Chondrocyte (in vitro differentiated cells): Measurements from ENCODE around the gene SSBP3. TPM values are rescaled to one million over a fixed set of nuclear protein-coding genes. Genes with fewer than 3 reads are reported as not detected.
"Not testable (repeated sequence)": the region's sequence is repeated elsewhere in the genome, so short reads cannot be mapped to it uniquely, and the experiment has no call there.

Experiments used
- DNase-seq: peaks from one replicate; pipeline ENCODE4 v3.0.0; 2021; ENCODE audit warnings: mixed read lengths, low spot score
- H3K27ac Mint-ChIP-seq: one replicate; pipeline ENCODE4 v1.8.0; 2021; ENCODE audit warnings: mild to moderate bottlenecking, moderate library complexity, mixed read lengths; ENCODE audit not compliant: unreplicated experiment
- H3K27me3 Mint-ChIP-seq: 2 replicates; pipeline ENCODE4 v1.8.0; 2021; ENCODE audit warnings: low read depth, mixed read lengths
- H3K36me3 Mint-ChIP-seq: 2 replicates; pipeline ENCODE4 v1.8.0; 2021; ENCODE audit warnings: low read depth, mixed read lengths
- H3K4me1 Mint-ChIP-seq: 2 replicates; pipeline ENCODE4 v1.8.0; 2021; ENCODE audit warnings: low read depth, mild to moderate bottlenecking, mixed read lengths
- H3K4me3 Mint-ChIP-seq: one replicate; pipeline ENCODE4 v1.8.0; 2021; ENCODE audit warnings: mild to moderate bottlenecking, moderate library complexity, mixed read lengths; ENCODE audit not compliant: unreplicated experiment
- H3K9me3 Mint-ChIP-seq: 2 replicates; pipeline ENCODE4 v1.8.0; 2021; ENCODE audit warnings: low read depth, mixed read lengths
- total RNA-seq: library from RNA; stranded (reverse); gene quantifications from 3 replicates; pipeline ENCODE4 v1.2.1, GENCODE V29; 2021
- TF ChIP-seq, protein P1 (sequence below): fragments of 200-600 bp; sonication (generic); IDR thresholded peaks from 2 replicates; pipeline ENCODE4 v1.5.0; 2021; ENCODE audit warnings: antibody characterized with exemption, mild to moderate bottlenecking, moderate library complexity

SSBP3 gene
- total RNA-seq, 1 donor from 2014 or later, result 22.0 TPM

GRCh38 chr1:54350360-54350759, 55.8 kb downstream of the SSBP3 start:
- Mint-ChIP-seq H3K4me1 (peaks cover 5% of the 10 kb centered on the region), H3K27ac (no peak overlapping the region), H3K4me3 (no peak overlapping the region), H3K27me3 (no peaks in the 10 kb centered on the region), H3K9me3 (no peaks in the 10 kb centered on the region), H3K36me3 (no peaks in the 10 kb centered on the region)
- TF ChIP-seq, protein P1, sequence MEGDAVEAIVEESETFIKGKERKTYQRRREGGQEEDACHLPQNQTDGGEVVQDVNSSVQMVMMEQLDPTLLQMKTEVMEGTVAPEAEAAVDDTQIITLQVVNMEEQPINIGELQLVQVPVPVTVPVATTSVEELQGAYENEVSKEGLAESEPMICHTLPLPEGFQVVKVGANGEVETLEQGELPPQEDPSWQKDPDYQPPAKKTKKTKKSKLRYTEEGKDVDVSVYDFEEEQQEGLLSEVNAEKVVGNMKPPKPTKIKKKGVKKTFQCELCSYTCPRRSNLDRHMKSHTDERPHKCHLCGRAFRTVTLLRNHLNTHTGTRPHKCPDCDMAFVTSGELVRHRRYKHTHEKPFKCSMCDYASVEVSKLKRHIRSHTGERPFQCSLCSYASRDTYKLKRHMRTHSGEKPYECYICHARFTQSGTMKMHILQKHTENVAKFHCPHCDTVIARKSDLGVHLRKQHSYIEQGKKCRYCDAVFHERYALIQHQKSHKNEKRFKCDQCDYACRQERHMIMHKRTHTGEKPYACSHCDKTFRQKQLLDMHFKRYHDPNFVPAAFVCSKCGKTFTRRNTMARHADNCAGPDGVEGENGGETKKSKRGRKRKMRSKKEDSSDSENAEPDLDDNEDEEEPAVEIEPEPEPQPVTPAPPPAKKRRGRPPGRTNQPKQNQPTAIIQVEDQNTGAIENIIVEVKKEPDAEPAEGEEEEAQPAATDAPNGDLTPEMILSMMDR, result no peak
- DNase-seq, result no peak

DNA sequence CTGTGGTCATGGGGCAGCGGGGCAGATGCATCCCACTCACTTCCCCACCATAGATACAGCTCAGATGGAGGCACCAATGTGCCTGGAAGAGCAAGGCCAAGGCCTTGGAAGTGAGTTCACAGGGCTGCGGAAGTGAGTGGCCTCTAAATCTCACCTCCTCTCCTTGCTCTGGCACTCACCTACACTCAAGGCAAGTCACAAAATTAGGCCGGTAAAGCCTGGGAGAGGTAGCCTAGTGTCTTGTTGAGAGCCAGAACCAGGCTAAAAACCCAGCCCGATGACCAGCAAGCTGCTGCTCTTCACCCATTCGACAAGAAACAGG, 57.5 kb downstream of the SSBP3 start:
- H3K27ac Mint-ChIP-seq, result no peak overlapping the region
- H3K4me1 Mint-ChIP-seq, result peaks cover 5% of the 10 kb centered on the region
- TF ChIP-seq, protein P1, result no peak
- H3K36me3 Mint-ChIP-seq, result peaks cover 2% of the 10 kb centered on the region
- H3K4me3 Mint-ChIP-seq, result no peak overlapping the region
- no peak for DNase-seq
- H3K9me3 Mint-ChIP-seq, result no peaks in the 10 kb centered on the region
- no peaks in the 10 kb centered on the region for H3K27me3 Mint-ChIP-seq

- no peak overlapping the region for H3K4me3 Mint-ChIP-seq
- H3K27me3 Mint-ChIP-seq, result no peaks in the 10 kb centered on the region
- no peaks in the 10 kb centered on the region for H3K9me3 Mint-ChIP-seq
- peaks cover 2% of the 10 kb centered on the region for H3K36me3 Mint-ChIP-seq
- H3K4me1 Mint-ChIP-seq, result peaks cover 5% of the 10 kb centered on the region
- no peak overlapping the region for H3K27ac Mint-ChIP-seq
- peak; percentile 60 for DNase-seq
- TF ChIP-seq, protein P1, result no peak
Measured at GRCh38 chr1:54347955-54348699, 58.1 kb downstream of the SSBP3 start.

DNA sequence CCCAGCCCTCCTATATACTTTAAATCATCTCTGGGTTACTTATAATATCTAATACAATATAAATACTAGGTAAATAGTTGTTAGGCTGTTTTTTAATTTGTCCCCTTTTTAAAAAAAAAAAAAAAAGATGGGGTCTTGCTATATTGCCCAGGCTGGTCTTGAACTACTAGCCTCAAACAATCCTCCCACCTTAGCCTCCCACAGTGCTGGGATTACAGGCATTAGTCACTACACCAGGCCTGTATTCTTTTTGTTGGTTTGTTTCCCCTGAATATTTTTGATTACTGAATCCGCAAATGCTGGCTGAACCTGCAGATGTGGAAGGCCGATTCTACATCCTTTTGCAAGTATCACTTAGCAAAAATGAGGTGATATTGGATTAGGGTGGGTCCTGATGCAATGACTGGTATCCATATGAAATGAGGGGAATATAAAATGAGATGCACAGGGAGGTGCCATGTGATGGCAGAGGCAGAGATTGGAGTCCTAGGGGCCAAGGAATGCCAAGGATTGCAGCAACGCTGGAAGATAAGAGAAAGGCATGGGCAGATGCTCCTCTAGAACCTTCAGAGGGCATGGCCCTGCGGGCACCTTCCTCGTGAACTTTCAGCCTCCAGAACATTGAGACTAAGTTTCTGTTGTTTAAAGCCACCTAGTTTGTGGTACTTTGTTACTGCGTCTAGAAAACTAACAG, 58.8 kb downstream of the SSBP3 start:
- peaks cover 1% of the 10 kb centered on the region for H3K4me1 Mint-ChIP-seq
- H3K27ac Mint-ChIP-seq, result no peak overlapping the region
- no peak for DNase-seq

GRCh38 chr1:54345548-54345947, 60.6 kb downstream of the SSBP3 start:
- DNase-seq, H3K36me3 Mint-ChIP-seq, H3K27ac Mint-ChIP-seq, H3K4me1 Mint-ChIP-seq, H3K9me3 Mint-ChIP-seq, H3K4me3 Mint-ChIP-seq, H3K27me3 Mint-ChIP-seq: not testable (repeated sequence)

More for the DNA sequence above, 58.8 kb downstream of the SSBP3 start:
- H3K9me3 Mint-ChIP-seq, result no peaks in the 10 kb centered on the region
- no peak overlapping the region for H3K4me3 Mint-ChIP-seq
- TF ChIP-seq, protein P1, result no peak
- H3K27me3 Mint-ChIP-seq, result no peaks in the 10 kb centered on the region
- H3K36me3 Mint-ChIP-seq, result peaks cover 2% of the 10 kb centered on the region

- peaks cover 2% of the 10 kb centered on the region for H3K36me3 Mint-ChIP-seq
- H3K27me3 Mint-ChIP-seq, result no peaks in the 10 kb centered on the region
- TF ChIP-seq, protein P1, result no peak
- H3K9me3 Mint-ChIP-seq, result no peaks in the 10 kb centered on the region
- DNase-seq, result no peak
- H3K4me1 Mint-ChIP-seq, result no peaks in the 10 kb centered on the region
- H3K4me3 Mint-ChIP-seq, result no peak overlapping the region
- no peak overlapping the region for H3K27ac Mint-ChIP-seq
Measured at GRCh38 chr1:54345116-54345515, 61.1 kb downstream of the SSBP3 start.
